ENCODE results near the gene ASB1.

DNA sequence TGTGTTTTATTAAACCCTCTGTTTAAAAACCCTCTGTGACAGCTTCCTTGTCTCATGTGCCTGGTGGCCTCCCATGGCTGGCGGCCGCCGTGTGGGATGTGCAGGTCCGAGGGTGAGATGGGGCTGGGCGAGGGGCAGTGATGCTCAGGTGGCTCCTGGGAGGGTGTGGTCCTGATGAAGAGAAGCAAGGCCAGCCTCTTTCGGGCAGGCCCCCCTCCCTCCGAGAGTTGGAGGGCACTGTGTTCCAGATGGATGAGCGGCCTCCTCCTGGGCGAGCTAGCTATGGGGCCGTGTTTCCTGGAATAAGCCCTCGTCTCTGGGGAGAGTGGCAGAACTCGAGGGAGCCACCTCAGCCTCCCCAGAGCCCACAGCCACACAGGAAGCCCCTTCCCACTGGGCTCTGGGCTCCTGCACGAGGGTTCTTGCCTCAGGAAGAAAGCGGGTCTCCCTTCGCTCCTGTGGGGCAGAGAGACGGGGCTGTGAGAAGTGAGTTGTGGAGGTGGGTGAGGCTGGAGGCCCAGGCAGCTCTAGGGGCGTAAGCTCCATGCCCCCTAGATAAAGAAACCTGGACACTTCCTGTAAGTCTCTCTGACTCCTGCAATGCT, 72.1 kb downstream of the ASB1 start:
- TF ChIP-seq, protein P1, sequence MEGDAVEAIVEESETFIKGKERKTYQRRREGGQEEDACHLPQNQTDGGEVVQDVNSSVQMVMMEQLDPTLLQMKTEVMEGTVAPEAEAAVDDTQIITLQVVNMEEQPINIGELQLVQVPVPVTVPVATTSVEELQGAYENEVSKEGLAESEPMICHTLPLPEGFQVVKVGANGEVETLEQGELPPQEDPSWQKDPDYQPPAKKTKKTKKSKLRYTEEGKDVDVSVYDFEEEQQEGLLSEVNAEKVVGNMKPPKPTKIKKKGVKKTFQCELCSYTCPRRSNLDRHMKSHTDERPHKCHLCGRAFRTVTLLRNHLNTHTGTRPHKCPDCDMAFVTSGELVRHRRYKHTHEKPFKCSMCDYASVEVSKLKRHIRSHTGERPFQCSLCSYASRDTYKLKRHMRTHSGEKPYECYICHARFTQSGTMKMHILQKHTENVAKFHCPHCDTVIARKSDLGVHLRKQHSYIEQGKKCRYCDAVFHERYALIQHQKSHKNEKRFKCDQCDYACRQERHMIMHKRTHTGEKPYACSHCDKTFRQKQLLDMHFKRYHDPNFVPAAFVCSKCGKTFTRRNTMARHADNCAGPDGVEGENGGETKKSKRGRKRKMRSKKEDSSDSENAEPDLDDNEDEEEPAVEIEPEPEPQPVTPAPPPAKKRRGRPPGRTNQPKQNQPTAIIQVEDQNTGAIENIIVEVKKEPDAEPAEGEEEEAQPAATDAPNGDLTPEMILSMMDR (IDR thresholded peaks at IDR 0.05) = no peak
- no peak for TF ChIP-seq ZFX (IDR thresholded peaks at IDR 0.05; ENCODE audit: borderline replicate concordance)
